Adipocyte (in vitro differentiated cells): ENCODE results near the gene ARHGAP26.

ENCODE experiments used
- DNase-seq: peaks from one replicate; pipeline ENCODE4 v3.0.0-alpha.2; 2015; ENCODE audit warnings: low read depth
- H3K27me3 ChIP-seq: replicated peaks from 2 replicates; pipeline ENCODE4 v1.7.0; 2013; ENCODE audit warnings: mild to moderate bottlenecking, low read length, moderate library complexity; ENCODE audit not compliant: control insufficient read depth, insufficient read depth
- H3K36me3 ChIP-seq: 2 replicates; pipeline ENCODE4 v1.7.0; 2013; ENCODE audit warnings: low read length, mild to moderate bottlenecking, moderate library complexity; ENCODE audit not compliant: control insufficient read depth, insufficient read depth, severe bottlenecking
- H3K4me1 ChIP-seq: 2 replicates; pipeline ENCODE4 v1.7.0; 2013; ENCODE audit warnings: mild to moderate bottlenecking, low read length, moderate library complexity; ENCODE audit not compliant: control insufficient read depth, insufficient read depth
- H3K4me3 ChIP-seq: 2 replicates; pipeline ENCODE4 v1.7.0; 2013; ENCODE audit warnings: mild to moderate bottlenecking, low read length, moderate library complexity
- H3K9ac ChIP-seq: 2 replicates; pipeline ENCODE4 v1.7.0; 2013; ENCODE audit warnings: mild to moderate bottlenecking, low read length, moderate library complexity
- H3K9me3 ChIP-seq: 2 replicates; pipeline ENCODE4 v1.7.0; 2013; ENCODE audit warnings: mild to moderate bottlenecking, low read length, moderate library complexity; ENCODE audit not compliant: control insufficient read depth

The ARHGAP26 gene

GRCh38 chr5:143153332-143154119, 383.3 kb downstream of the ARHGAP26 start:
- Histone ChIP-seq H3K9ac (peak overlapping the region; percentile 76), H3K9me3 (no peaks in the 10 kb centered on the region), H3K36me3 (peaks cover 4% of the 10 kb centered on the region), H3K4me3 (peak overlapping the region; percentile 63), H3K4me1 (peaks cover 55% of the 10 kb centered on the region), H3K27me3 (no peaks in the 10 kb centered on the region)
- DNase-seq: peak; percentile 87

- peak; percentile 68 for DNase-seq
Measured at GRCh38 chr5:143154510-143155370, 384.6 kb downstream of the ARHGAP26 start.

GRCh38 chr5:143155455-143155854, 385.3 kb downstream of the ARHGAP26 start:
- Histone ChIP-seq H3K9ac (peak overlapping the region; percentile 76), H3K27me3 (no peaks in the 10 kb centered on the region), H3K4me3 (peak overlapping the region; percentile 60), H3K9me3 (no peaks in the 10 kb centered on the region), H3K4me1 (peaks cover 42% of the 10 kb centered on the region), H3K36me3 (peaks cover 3% of the 10 kb centered on the region)
- DNase-seq: peak; percentile 45

More at GRCh38 chr5:143154510-143155370, 384.6 kb downstream of the ARHGAP26 start:
- Histone ChIP-seq H3K9ac (peak overlapping the region; percentile 76), H3K4me3 (peak overlapping the region; percentile 60), H3K36me3 (peaks cover 4% of the 10 kb centered on the region), H3K9me3 (no peaks in the 10 kb centered on the region), H3K27me3 (no peaks in the 10 kb centered on the region), H3K4me1 (peaks cover 43% of the 10 kb centered on the region)

- Histone ChIP-seq H3K9me3 (no peaks in the 10 kb centered on the region), H3K36me3 (no peaks in the 10 kb centered on the region)
Measured at GRCh38 chr5:143156086-143156485, 385.9 kb downstream of the ARHGAP26 start.

GRCh38 chr5:143156572-143156971, 386.4 kb downstream of the ARHGAP26 start:
- DNase-seq: no peak
- H3K4me3 ChIP-seq: no peak overlapping the region
- no peaks in the 10 kb centered on the region for H3K36me3 ChIP-seq
- H3K27me3 ChIP-seq: no peaks in the 10 kb centered on the region
- peak overlapping the region; percentile 14 for H3K9ac ChIP-seq
- no peaks in the 10 kb centered on the region for H3K9me3 ChIP-seq
- peaks cover 46% of the 10 kb centered on the region for H3K4me1 ChIP-seq

More at GRCh38 chr5:143156086-143156485, 385.9 kb downstream of the ARHGAP26 start:
- H3K4me3 ChIP-seq: no peak overlapping the region
- no peak for DNase-seq
- no peaks in the 10 kb centered on the region for H3K27me3 ChIP-seq
- H3K9ac ChIP-seq: peak overlapping the region; percentile 76
- peaks cover 42% of the 10 kb centered on the region for H3K4me1 ChIP-seq

GRCh38 chr5:143159031-143159430, 388.9 kb downstream of the ARHGAP26 start:
- Histone ChIP-seq H3K4me3 (no peak overlapping the region), H3K4me1 (peaks cover 38% of the 10 kb centered on the region), H3K27me3 (no peaks in the 10 kb centered on the region), H3K9ac (no peak overlapping the region), H3K36me3 (no peaks in the 10 kb centered on the region), H3K9me3 (no peaks in the 10 kb centered on the region)
- no peak for DNase-seq

- no peak overlapping the region for H3K9ac ChIP-seq
- peak; percentile 81 for DNase-seq
- H3K36me3 ChIP-seq: no peaks in the 10 kb centered on the region
- peaks cover 11% of the 10 kb centered on the region for H3K4me1 ChIP-seq
- H3K9me3 ChIP-seq: no peaks in the 10 kb centered on the region
- H3K27me3 ChIP-seq: no peaks in the 10 kb centered on the region
- H3K4me3 ChIP-seq: no peak overlapping the region
Measured at GRCh38 chr5:143161885-143162540, 391.8 kb downstream of the ARHGAP26 start.

- H3K4me1 ChIP-seq: peaks cover 11% of the 10 kb centered on the region
- H3K4me3 ChIP-seq: no peak overlapping the region
- no peak overlapping the region for H3K9ac ChIP-seq
- no peaks in the 10 kb centered on the region for H3K36me3 ChIP-seq
- no peaks in the 10 kb centered on the region for H3K9me3 ChIP-seq
- no peak for DNase-seq
- no peaks in the 10 kb centered on the region for H3K27me3 ChIP-seq
Measured at GRCh38 chr5:143162810-143163209, 392.6 kb downstream of the ARHGAP26 start.

- Histone ChIP-seq H3K36me3 (no peaks in the 10 kb centered on the region), H3K4me3 (no peak overlapping the region), H3K27me3 (no peaks in the 10 kb centered on the region), H3K4me1 (peaks cover 11% of the 10 kb centered on the region), H3K9ac (no peak overlapping the region), H3K9me3 (no peaks in the 10 kb centered on the region)
- DNase-seq: no peak
Measured at GRCh38 chr5:143164557-143164956, 394.4 kb downstream of the ARHGAP26 start.

GRCh38 chr5:143165049-143165880, 395.1 kb downstream of the ARHGAP26 start:
- H3K36me3 ChIP-seq: no peaks in the 10 kb centered on the region
- H3K9me3 ChIP-seq: no peaks in the 10 kb centered on the region
- H3K9ac ChIP-seq: no peak overlapping the region
- no peak overlapping the region for H3K4me3 ChIP-seq
- peaks cover 11% of the 10 kb centered on the region for H3K4me1 ChIP-seq
- H3K27me3 ChIP-seq: no peaks in the 10 kb centered on the region
- DNase-seq: no peak
